Breast epithelium (tissue), 4 donors: ENCODE data around the gene XYLT1. TPM values are rescaled to one million over a fixed set of nuclear protein-coding genes. Genes with fewer than 3 reads are reported as not detected.
"Not testable (repeated sequence)": the region's sequence is repeated elsewhere in the genome, so short reads cannot be mapped to it uniquely, and the experiment has no call there.

Source experiments
- DNase-seq, 2 donors: peaks; one replicate each; pipeline ENCODE4 v3.0.0-alpha.2; 2019; ENCODE audit warnings: low spot score in 2 of 2
- H3K27ac ChIP-seq, 2 donors: fragments of 200-600 bp; sonication (generic) in 1 of 2; one replicate each; pipeline ENCODE4 v1.5.1; 2016 to 2019; ENCODE audit warnings: mild to moderate bottlenecking in 1 of 2
- H3K27me3 ChIP-seq, 2 donors: fragments of 200-600 bp; sonication (generic) in 1 of 2; one replicate each; pipeline versions ENCODE4 v1.5.1 to v1.6.0; 2017 to 2019; ENCODE audit warnings: control low read depth in 1 of 2, mild to moderate bottlenecking in 1 of 2
- H3K36me3 ChIP-seq: fragments of 200-600 bp; one replicate; pipeline ENCODE4 v1.5.1; 2019
- H3K4me1 ChIP-seq, 2 donors: fragments of 200-600 bp; sonication (generic); one replicate each; pipeline ENCODE4 v1.5.1; 2016 to 2019; ENCODE audit warnings: control low read depth in 1 of 2
- H3K4me3 ChIP-seq, 3 donors: fragments of 200-600 bp; sonication (generic); 1 replicate in 2 of 3; 2 replicates in 1 of 3; pipeline ENCODE4 v1.5.1; 2016 to 2019; ENCODE audit warnings: mild to moderate bottlenecking in 3 of 3, moderate library complexity in 2 of 3
- H3K9me3 ChIP-seq, 2 donors: fragments of 200-600 bp; sonication (generic) in 1 of 2; one replicate each; pipeline ENCODE4 v1.5.1; 2016 to 2019; ENCODE audit warnings: control low read depth in 1 of 2
- CTCF ChIP-seq, 3 donors: fragments of 450-650 bp; IDR thresholded peaks; one replicate each; pipeline ENCODE4 v1.5.1; 2016 to 2017; ENCODE audit warnings: antibody characterized with exemption in 3 of 3, mild to moderate bottlenecking in 3 of 3, moderate library complexity in 3 of 3
- POLR2A ChIP-seq: fragments of 450-650 bp; IDR thresholded peaks from one replicate; pipeline ENCODE4 v1.6.1; 2016; ENCODE audit warnings: antibody characterized with exemption, mild to moderate bottlenecking, moderate library complexity
- POLR2AphosphoS5 ChIP-seq, 3 donors: sonication (generic); formaldehyde crosslinking; IDR thresholded peaks; one replicate each; pipeline ENCODE4 v1.6.1; 2017; ENCODE audit warnings: antibody characterized with exemption in 3 of 3
- intact Hi-C: fragments of 100-400 bp; cut with DNase I; formaldehyde crosslinking; loops from one replicate; pipeline ENCODE4 v1.15.1; 2023; ENCODE audit warnings: low total_unique reads
- total RNA-seq, 3 donors: library from RNA; depleted of rRNA; stranded (reverse); fragments of >200 nt; gene quantifications; one replicate each; pipeline ENCODE4 v1.1.0, GENCODE V29; 2016

The XYLT1 gene
- total RNA-seq, 3 donors from 2014 or later = 11.9 to 32.8 (median 13.8) TPM

DNA sequence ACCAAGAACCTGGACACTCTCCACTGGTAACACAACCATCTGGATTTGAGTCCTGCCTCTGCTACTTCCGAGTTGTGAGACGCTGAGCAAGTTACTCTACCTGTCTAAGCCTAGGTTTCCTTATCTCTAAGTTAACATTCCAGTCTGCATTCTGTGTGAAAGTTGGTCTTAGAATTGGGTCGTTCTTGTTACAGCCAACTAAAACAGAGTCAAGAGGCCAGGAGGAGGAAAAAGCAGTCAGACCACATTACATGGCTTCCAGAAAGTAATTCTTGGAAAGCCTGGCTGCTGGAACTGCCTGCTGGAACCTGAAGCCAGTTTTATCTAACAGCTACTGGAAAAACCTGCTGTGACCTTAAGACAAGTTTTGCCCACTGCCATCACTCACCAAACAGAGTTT, 38.4 kb upstream of the XYLT1 start:
- TF ChIP-seq POLR2AphosphoS5 (IDR thresholded peaks at IDR 0.05) = no peak
- no peak for TF ChIP-seq POLR2A
- Histone ChIP-seq H3K27ac (no peak overlapping the region), H3K4me3 (no peak overlapping the region), H3K27me3 (no peaks in the 10 kb centered on the region), H3K4me1 (no peaks in the 10 kb centered on the region), H3K9me3 (peaks cover 0 to 20% of the 10 kb centered on the region in 2 donors), H3K36me3 (no peaks in the 10 kb centered on the region)
- DNase-seq = no peak
- intact Hi-C loops = no loop called here

GRCh38 chr16:17508303-17508702, 37.5 kb upstream of the XYLT1 start:
- H3K27me3 ChIP-seq = no peaks in the 10 kb centered on the region
- no peaks in the 10 kb centered on the region for H3K36me3 ChIP-seq
- no peaks in the 10 kb centered on the region for H3K4me1 ChIP-seq
- TF ChIP-seq CTCF (IDR thresholded peaks at IDR 0.05) (no peak), POLR2AphosphoS5 (IDR thresholded peaks at IDR 0.05) (no peak), POLR2A (no peak)
- H3K9me3 ChIP-seq = peaks cover 0 to 20% of the 10 kb centered on the region in 2 donors
- H3K27ac ChIP-seq = no peak overlapping the region
- intact Hi-C loops = no loop called here
- no peak for DNase-seq
- H3K4me3 ChIP-seq = no peak overlapping the region

DNA sequence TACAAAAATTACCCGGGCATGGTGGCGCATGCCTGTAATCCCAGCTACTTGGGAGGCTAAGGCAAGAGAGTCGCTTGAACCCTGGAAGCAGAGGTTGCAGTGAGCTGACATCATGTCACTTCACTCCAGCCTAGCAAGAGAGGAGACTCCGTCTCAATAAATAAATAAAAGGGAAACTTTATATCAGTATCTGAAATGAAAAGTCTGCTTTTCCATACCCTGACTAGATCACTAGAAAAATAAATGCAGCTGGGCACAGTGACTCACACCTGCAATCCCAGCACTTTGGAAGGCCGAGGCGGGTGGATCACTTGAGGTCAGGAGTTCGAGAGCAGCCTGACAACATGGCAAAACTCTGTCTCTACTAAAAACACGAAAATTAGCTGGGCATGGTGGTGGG, 36.8 kb upstream of the XYLT1 start:
- DNase-seq, H3K27me3 ChIP-seq, H3K27ac ChIP-seq, intact Hi-C loops, H3K4me1 ChIP-seq, H3K36me3 ChIP-seq, H3K4me3 ChIP-seq: not testable (repeated sequence)
- peaks cover 0 to 20% of the 10 kb centered on the region in 2 donors for H3K9me3 ChIP-seq

DNA sequence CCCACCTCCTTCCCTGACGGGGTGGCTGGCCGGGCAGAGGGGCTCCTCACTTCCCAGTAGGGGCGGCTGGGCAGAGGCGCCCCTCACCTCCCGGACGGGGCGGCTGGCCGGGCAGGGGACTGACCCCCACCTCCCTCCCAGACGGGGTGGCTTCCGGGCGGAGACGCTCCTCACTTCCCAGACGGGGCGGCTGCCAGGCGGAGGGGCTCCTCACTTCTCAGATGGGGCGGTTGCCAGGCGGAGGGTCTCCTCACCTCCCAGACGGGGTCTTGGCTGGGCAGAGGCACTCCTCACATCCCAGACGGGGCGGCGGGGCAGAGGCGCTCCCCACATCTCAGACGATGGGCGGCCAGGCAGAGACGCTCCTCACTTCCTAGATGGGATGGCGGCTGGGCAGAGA, 35.1 kb upstream of the XYLT1 start:
- DNase-seq, H3K4me1 ChIP-seq, H3K4me3 ChIP-seq, H3K27ac ChIP-seq, intact Hi-C loops, H3K36me3 ChIP-seq, H3K27me3 ChIP-seq: not testable (repeated sequence)
- peaks cover 0 to 20% of the 10 kb centered on the region in 2 donors for H3K9me3 ChIP-seq

GRCh38 chr16:17504050-17504449, 33.3 kb upstream of the XYLT1 start:
- Histone ChIP-seq H3K4me1 (no peaks in the 10 kb centered on the region), H3K27me3 (no peaks in the 10 kb centered on the region), H3K4me3 (no peak overlapping the region), H3K27ac (no peak overlapping the region), H3K36me3 (no peaks in the 10 kb centered on the region), H3K9me3 (peaks cover 0 to 11% of the 10 kb centered on the region in 2 donors)
- DNase-seq = no peak
- intact Hi-C loops = no loop called here
- TF ChIP-seq POLR2AphosphoS5 (IDR thresholded peaks at IDR 0.05) (no peak), CTCF (IDR thresholded peaks at IDR 0.05) (no peak), POLR2A (no peak)

DNA sequence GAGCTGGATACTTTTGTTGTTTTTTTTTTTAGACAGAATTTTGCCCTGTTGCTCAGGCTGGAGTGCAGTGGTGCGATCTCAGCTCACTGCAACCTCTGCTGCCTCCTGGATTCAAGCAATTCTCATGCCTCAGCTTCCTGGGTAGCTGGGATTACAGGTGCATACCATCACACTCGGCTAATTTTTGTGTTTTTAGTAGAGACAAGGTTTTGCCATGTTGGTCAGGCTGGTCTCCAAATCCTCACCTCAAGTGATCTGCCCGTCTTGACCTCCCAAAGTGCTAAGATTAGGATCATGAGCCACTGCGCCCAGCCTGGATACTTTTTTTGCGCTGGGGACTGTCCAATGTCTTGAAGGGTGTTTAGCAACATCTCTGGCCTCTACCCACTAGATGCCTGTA, 32.6 kb upstream of the XYLT1 start:
- no peak overlapping the region for H3K27ac ChIP-seq
- no peaks in the 10 kb centered on the region for H3K36me3 ChIP-seq
- intact Hi-C loops = no loop called here
- TF ChIP-seq CTCF (IDR thresholded peaks at IDR 0.05) (no peak), POLR2A (no peak), POLR2AphosphoS5 (IDR thresholded peaks at IDR 0.05) (no peak)
- H3K4me3 ChIP-seq = no peak overlapping the region
- no peaks in the 10 kb centered on the region for H3K27me3 ChIP-seq
- no peak for DNase-seq
- H3K4me1 ChIP-seq = no peaks in the 10 kb centered on the region
- peaks cover 0 to 3% of the 10 kb centered on the region in 2 donors for H3K9me3 ChIP-seq

DNA sequence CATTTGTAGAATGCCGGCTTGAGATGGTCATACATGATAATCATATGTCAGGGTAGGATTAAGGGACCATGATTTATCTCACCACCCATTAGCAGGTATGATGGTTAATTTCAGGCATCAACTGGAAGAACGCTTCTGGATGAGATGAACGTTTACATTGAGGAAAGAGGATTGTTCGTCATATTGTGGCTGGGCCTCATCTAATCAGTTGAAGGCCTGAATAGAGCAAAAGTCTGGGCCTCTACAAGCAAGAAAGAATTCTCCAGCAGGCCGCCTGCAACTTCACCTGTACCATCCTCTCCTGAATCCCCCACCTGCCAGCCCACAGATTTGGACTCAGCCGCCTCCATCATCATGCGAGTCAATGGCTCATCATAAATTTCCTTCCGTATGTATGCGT, 30.6 kb upstream of the XYLT1 start:
- Histone ChIP-seq H3K4me1 (no peaks in the 10 kb centered on the region), H3K27me3 (no peaks in the 10 kb centered on the region), H3K4me3 (no peak overlapping the region), H3K27ac (no peak overlapping the region), H3K9me3 (no peaks in the 10 kb centered on the region), H3K36me3 (no peaks in the 10 kb centered on the region)
- DNase-seq = no peak
- TF ChIP-seq CTCF (IDR thresholded peaks at IDR 0.05) = no peak
- no peak for TF ChIP-seq POLR2A
- TF ChIP-seq POLR2AphosphoS5 (IDR thresholded peaks at IDR 0.05) = no peak
- intact Hi-C loops = no loop called here
